ENCODE results near the gene RAPGEF3. TPM values are rescaled to one million over a fixed set of nuclear protein-coding genes. Genes with fewer than 3 reads are reported as not detected.
A peak's percentile ranks its signal among the peaks of the same experiment; 100 is the strongest.

The RAPGEF3 gene
- total RNA-seq, result 26.3 TPM
- long read RNA-seq, full-length matches to known transcripts, result 4 of 19 reads
- long read RNA-seq, partial matches to known transcripts, result 8 of 19 reads
- long read RNA-seq, other reads (novel, unspliced or antisense), result 7 of 19 reads

GRCh38 chr12:47758834-47759690 is at the start of gene RAPGEF3:
TSS of gene RAPGEF3 (minus strand) at chr12:47758880. CDS start at chr12:47758556, 324 bp downstream.
- intact Hi-C loops (cut with DNase I), result no loop called here
- DNase-seq (ENCODE audit: low spot score), result peak; percentile 95

- peak; percentile 84 for DNase-seq (ENCODE audit: low spot score)
- intact Hi-C loops (cut with DNase I), result no loop called here
These were observed 49.4 kb upstream of the RAPGEF3 start for GRCh38 chr12:47808050-47808449.

- DNase-seq (ENCODE audit: low spot score), result no peak
- intact Hi-C loops (cut with DNase I), result no loop called here
These were observed 48.7 kb upstream of the RAPGEF3 start for GRCh38 chr12:47807338-47807737.

GRCh38 chr12:47805417-47805816 is 46.7 kb upstream of the RAPGEF3 start:
- DNase-seq (ENCODE audit: low spot score), result no peak
- intact Hi-C loops (cut with DNase I), result no loop called here

GRCh38 chr12:47804171-47804570 is 45.5 kb upstream of the RAPGEF3 start:
- intact Hi-C loops (cut with DNase I), result no loop called here
- no peak for DNase-seq (ENCODE audit: low spot score)

- DNase-seq (ENCODE audit: low spot score), result no peak
These were observed 44.7 kb upstream of the RAPGEF3 start for GRCh38 chr12:47803191-47803875.

GRCh38 chr12:47802312-47802711 is 43.6 kb upstream of the RAPGEF3 start:
- no peak for DNase-seq (ENCODE audit: low spot score)
- intact Hi-C loops (cut with DNase I), result no loop called here

More at GRCh38 chr12:47803191-47803875, 44.7 kb upstream of the RAPGEF3 start:
- intact Hi-C loops (cut with DNase I), result no loop called here

- DNase-seq (ENCODE audit: low spot score), result no peak
- intact Hi-C loops (cut with DNase I), result loop anchor here (2.0 kb wide), 1 partner anchor 17 kb away; the partner anchor contains the start of gene HDAC7
These were observed 43.2 kb upstream of the RAPGEF3 start for GRCh38 chr12:47801904-47802246.

GRCh38 chr12:47801170-47801903 is 42.7 kb upstream of the RAPGEF3 start:
- intact Hi-C loops (cut with DNase I), result loop anchor here (2.0 kb wide), 1 partner anchor 17 kb away; the partner anchor contains the start of gene HDAC7

GRCh38 chr12:47800582-47800981 is 41.9 kb upstream of the RAPGEF3 start:
- DNase-seq (ENCODE audit: low spot score), result no peak
- intact Hi-C loops (cut with DNase I), result loop anchor here (2.0 kb wide), 1 partner anchor 18 kb away; the partner anchor contains the start of gene HDAC7

More at GRCh38 chr12:47801170-47801903, 42.7 kb upstream of the RAPGEF3 start:
- no peak for DNase-seq (ENCODE audit: low spot score)

GRCh38 chr12:47799357-47799955 is 40.8 kb upstream of the RAPGEF3 start:
- peak; percentile 88 for DNase-seq (ENCODE audit: low spot score)
- intact Hi-C loops (cut with DNase I), result loop anchor here (2.0 kb wide), 1 partner anchor 37 kb away; no protein-coding TSS in a partner anchor

GRCh38 chr12:47798382-47798948 is 39.8 kb upstream of the RAPGEF3 start:
- intact Hi-C loops (cut with DNase I), result loop anchor here (2.0 kb wide), 1 partner anchor 38 kb away; no protein-coding TSS in a partner anchor
- DNase-seq (ENCODE audit: low spot score), result no peak

- DNase-seq (ENCODE audit: low spot score), result no peak
- intact Hi-C loops (cut with DNase I), result no loop called here
These were observed 38.8 kb upstream of the RAPGEF3 start for GRCh38 chr12:47797441-47797840.

GRCh38 chr12:47795814-47796411 is 37.2 kb upstream of the RAPGEF3 start:
- intact Hi-C loops (cut with DNase I), result no loop called here
- no peak for DNase-seq (ENCODE audit: low spot score)

- intact Hi-C loops (cut with DNase I), result no loop called here
- no peak for DNase-seq (ENCODE audit: low spot score)
These were observed 36.6 kb upstream of the RAPGEF3 start for GRCh38 chr12:47795121-47795813.

GRCh38 chr12:47794679-47795078 is 36.0 kb upstream of the RAPGEF3 start:
- no peak for DNase-seq (ENCODE audit: low spot score)
- intact Hi-C loops (cut with DNase I), result no loop called here

- intact Hi-C loops (cut with DNase I), result no loop called here
- DNase-seq (ENCODE audit: low spot score), result no peak
These were observed 34.5 kb upstream of the RAPGEF3 start for GRCh38 chr12:47793015-47793681.
